ENCODE results near the gene CAMK1. TPM values are rescaled to one million over a fixed set of nuclear protein-coding genes. Genes with fewer than 3 reads are reported as not detected.

Gene CAMK1
- total RNA-seq, 1 donor = 41.5 TPM

DNA sequence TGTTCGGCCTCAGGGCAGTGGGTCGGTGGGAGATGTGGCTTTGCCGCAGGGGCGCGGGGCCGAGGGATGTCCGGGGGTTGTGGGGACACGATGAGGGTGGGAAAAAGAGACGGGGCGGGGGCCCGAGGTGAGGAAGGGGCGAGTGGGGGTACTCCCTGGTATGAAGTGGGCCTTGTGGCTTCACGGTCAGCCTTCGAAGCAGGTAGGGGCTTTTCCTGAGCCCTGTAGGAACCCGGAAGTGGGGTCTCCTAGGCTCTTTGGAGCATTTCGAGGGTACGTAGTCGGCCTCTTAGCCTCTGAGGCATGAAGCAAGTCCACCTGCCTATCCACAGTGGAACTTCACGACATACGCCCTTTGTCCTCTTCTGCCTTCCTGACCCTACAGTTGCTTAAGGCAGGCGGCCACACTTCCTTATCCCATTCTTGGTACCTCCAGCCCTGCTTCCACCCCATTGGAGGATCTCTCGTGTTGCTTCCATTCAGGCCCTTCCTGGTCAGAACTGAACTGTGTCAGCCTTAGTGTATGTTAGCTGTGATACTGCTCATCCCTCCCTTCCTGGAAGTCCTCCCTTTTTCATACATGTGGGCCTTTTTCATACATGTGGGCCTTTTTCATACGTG lies 23.5 kb upstream of the CAMK1 start:
- TF ChIP-seq, protein P1, sequence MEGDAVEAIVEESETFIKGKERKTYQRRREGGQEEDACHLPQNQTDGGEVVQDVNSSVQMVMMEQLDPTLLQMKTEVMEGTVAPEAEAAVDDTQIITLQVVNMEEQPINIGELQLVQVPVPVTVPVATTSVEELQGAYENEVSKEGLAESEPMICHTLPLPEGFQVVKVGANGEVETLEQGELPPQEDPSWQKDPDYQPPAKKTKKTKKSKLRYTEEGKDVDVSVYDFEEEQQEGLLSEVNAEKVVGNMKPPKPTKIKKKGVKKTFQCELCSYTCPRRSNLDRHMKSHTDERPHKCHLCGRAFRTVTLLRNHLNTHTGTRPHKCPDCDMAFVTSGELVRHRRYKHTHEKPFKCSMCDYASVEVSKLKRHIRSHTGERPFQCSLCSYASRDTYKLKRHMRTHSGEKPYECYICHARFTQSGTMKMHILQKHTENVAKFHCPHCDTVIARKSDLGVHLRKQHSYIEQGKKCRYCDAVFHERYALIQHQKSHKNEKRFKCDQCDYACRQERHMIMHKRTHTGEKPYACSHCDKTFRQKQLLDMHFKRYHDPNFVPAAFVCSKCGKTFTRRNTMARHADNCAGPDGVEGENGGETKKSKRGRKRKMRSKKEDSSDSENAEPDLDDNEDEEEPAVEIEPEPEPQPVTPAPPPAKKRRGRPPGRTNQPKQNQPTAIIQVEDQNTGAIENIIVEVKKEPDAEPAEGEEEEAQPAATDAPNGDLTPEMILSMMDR (IDR thresholded peaks at IDR 0.05; ENCODE audit: insufficient read depth, low read length) = peak; percentile 15
- peak; percentile 52 for DNase-seq (ENCODE audit: low read depth)

DNA sequence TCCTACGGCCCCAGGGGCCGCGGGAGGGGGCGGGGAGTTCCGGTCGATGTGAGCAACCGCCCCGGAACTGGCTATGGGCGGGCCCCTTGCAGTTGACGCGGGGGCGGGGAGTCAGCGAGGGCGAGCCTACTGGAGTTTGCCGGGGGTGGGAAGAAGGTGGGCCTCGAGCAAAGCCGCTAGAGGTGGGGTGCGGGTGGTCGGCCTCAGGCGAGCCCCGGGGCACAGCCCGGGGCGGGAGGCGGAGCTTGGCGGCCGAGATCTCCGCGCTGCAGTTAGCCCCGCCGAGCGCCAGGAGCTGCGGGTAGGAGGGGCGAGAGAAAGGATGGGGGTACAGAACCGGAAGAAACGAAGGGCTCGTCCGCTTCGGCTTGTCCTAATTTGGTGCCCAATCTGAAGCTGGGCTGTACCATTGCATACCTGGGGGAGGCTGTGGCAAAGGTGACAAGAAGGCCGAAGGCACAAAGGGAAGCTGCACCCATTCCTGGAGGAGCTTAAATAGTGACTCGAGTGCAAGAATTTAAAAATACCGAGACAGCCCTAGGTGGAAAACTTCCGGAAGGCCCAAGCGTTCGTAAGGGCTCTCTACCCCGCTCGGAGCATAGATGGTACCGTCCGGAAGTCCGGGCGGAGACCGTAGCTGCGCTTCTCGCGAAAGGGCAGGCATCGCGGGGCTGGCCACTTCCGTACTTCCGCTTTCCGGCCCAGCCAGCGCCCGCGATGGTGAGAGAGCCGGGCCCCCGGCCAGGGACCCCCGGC lies 22.8 kb upstream of the CAMK1 start, which contains the start of the genes ARPC4 and TADA3:
Gene ARPC4, plus strand, starts transcription at position 678 of the 756 bp plus-strand sequence. Its CDS starts 40 bp downstream, at position 718.
Gene TADA3, minus strand, starts transcription at position 69 of the 756 bp plus-strand sequence. CDS start 1,007 bp downstream, outside the sequence.
- DNase-seq (ENCODE audit: low read depth) = peak; percentile 98
- TF ChIP-seq, protein P1 (IDR thresholded peaks at IDR 0.05; ENCODE audit: insufficient read depth, low read length) = peak; percentile 21
- H3K4me3 ChIP-seq (ENCODE audit: low read depth, low read length) = peak within 1 kb of the TSS; percentile 99

More for the DNA sequence above, 23.5 kb upstream of the CAMK1 start:
- H3K4me3 ChIP-seq (ENCODE audit: low read depth, low read length) = peak overlapping the region; percentile 99

- no peak for DNase-seq (ENCODE audit: low read depth)
- TF ChIP-seq, protein P1 (IDR thresholded peaks at IDR 0.05; ENCODE audit: insufficient read depth, low read length) = no peak
- H3K4me3 ChIP-seq (ENCODE audit: low read depth, low read length) = peak overlapping the region; percentile 99
These were observed 22.1 kb upstream of the CAMK1 start for GRCh38 chr3:9791790-9792404.

- TF ChIP-seq, protein P1 (IDR thresholded peaks at IDR 0.05; ENCODE audit: insufficient read depth, low read length) = no peak
- peak overlapping the region; percentile 99 for H3K4me3 ChIP-seq (ENCODE audit: low read depth, low read length)
- no peak for DNase-seq (ENCODE audit: low read depth)
These were observed 21.4 kb upstream of the CAMK1 start for GRCh38 chr3:9791127-9791526.

DNA sequence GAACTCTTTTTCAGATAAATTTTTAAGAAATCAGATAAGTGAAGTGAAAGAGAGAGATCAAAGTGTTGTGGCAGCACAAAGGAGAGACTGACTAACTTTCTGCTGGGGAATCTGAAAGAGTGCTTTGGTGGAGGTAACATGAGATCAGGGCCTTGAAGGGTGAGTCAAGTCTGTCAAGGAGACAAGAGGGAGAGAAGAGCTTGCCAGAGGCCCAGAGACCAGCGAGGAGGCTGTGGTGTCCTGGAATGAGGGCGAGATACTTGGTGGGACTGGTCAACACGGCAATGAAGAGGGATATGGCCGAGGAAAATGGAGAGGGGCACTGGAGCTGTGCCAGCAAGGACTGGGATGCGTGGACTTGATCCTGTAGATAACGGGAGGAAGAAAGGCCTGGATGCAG lies 18.0 kb upstream of the CAMK1 start:
- H3K4me3 ChIP-seq (ENCODE audit: low read depth, low read length) = no peak overlapping the region
- TF ChIP-seq, protein P1 (IDR thresholded peaks at IDR 0.05; ENCODE audit: insufficient read depth, low read length) = no peak
- no peak for DNase-seq (ENCODE audit: low read depth)

- TF ChIP-seq, protein P1 (IDR thresholded peaks at IDR 0.05; ENCODE audit: insufficient read depth, low read length) = peak; percentile 52
- DNase-seq (ENCODE audit: low read depth) = no peak
- no peak overlapping the region for H3K4me3 ChIP-seq (ENCODE audit: low read depth, low read length)
These were observed 17.3 kb upstream of the CAMK1 start for GRCh38 chr3:9786825-9787669.
